PC-9 (cell line): Measurements from ENCODE around the gene GOLGA1. TPM values are rescaled to one million over a fixed set of nuclear protein-coding genes. Genes with fewer than 3 reads are reported as not detected.

Experiments used
- BruUV-seq: library from RNA; stranded (reverse); fragments of 400-500 nt; replicated peaks from 2 replicates; lab custom pipeline; 2021; lab: Mats Ljungman, UMichigan
- CTCF ChIA-PET: fragments of 300-600 bp; sonication (Branson Sonifier 250); formaldehyde crosslinking; loops from one replicate; lab custom pipeline; 2022; ENCODE audit warnings: antibody characterized with exemption; lab: Charles Lee
- POLR2A ChIA-PET: fragments of 300-600 bp; sonication (Branson Sonifier 250); formaldehyde crosslinking; loops from one replicate; lab custom pipeline; 2022; ENCODE audit warnings: antibody characterized with exemption; ENCODE audit not compliant: unreplicated experiment; lab: Charles Lee
- DNase-seq, 2 experiments: peaks; one replicate each; pipeline versions ENCODE4 v3.0.0 to v3.0.0-alpha.2; 2015 to 2022; ENCODE audit warnings: mixed read lengths in 1 of 2
- H2AFZ ChIP-seq: fragments of 200-600 bp; sonication (generic); 2 replicates; pipeline ENCODE4 v1.8.1; 2017; ENCODE audit warnings: antibody characterized with exemption
- H3F3A ChIP-seq: fragments of 200-600 bp; sonication (generic); 2 replicates; pipeline ENCODE4 v1.8.1; 2017; ENCODE audit warnings: antibody characterized with exemption, mild to moderate bottlenecking, low read depth; ENCODE audit not compliant: insufficient read depth
- H3K27ac ChIP-seq: fragments of 200-600 bp; sonication (generic); 2 replicates; pipeline ENCODE4 v1.6.1; 2016; ENCODE audit warnings: mixed run types
- H3K27me3 ChIP-seq: fragments of 200-600 bp; sonication (generic); 2 replicates; pipeline ENCODE4 v1.6.1; 2016; ENCODE audit warnings: low read depth, mixed run types; ENCODE audit not compliant: insufficient read depth
- H3K36me3 ChIP-seq: fragments of 200-600 bp; sonication (generic); 2 replicates; pipeline ENCODE4 v1.6.1; 2016; ENCODE audit warnings: low read depth, mixed run types
- H3K4me1 ChIP-seq: fragments of 200-600 bp; sonication (generic); replicated peaks from 2 replicates; pipeline ENCODE4 v1.6.1; 2016; ENCODE audit warnings: mixed run types; ENCODE audit not compliant: insufficient read depth
- H3K4me2 ChIP-seq: fragments of 200-600 bp; sonication (generic); 2 replicates; pipeline ENCODE4 v1.6.1; 2017; ENCODE audit warnings: mixed run types
- H3K4me3 ChIP-seq: fragments of 200-600 bp; sonication (generic); 2 replicates; pipeline ENCODE4 v1.6.1; 2016; ENCODE audit warnings: mixed run types
- H3K79me2 ChIP-seq: fragments of 200-600 bp; sonication (generic); 2 replicates; pipeline ENCODE4 v1.6.1; 2017; ENCODE audit warnings: low read depth, mixed run types
- H3K9me2 ChIP-seq: fragments of 200-600 bp; sonication (generic); 2 replicates; pipeline ENCODE4 v1.8.1; 2017; ENCODE audit warnings: mild to moderate bottlenecking; ENCODE audit not compliant: insufficient read depth
- H3K9me3 ChIP-seq: fragments of 200-600 bp; sonication (generic); 2 replicates; pipeline ENCODE4 v1.8.1; 2016; ENCODE audit warnings: low read depth; ENCODE audit not compliant: insufficient read depth
- H4K20me1 ChIP-seq: fragments of 200-600 bp; sonication (generic); 2 replicates; pipeline ENCODE4 v1.8.1; 2017; ENCODE audit not compliant: insufficient read depth
- EZH2 ChIP-seq: fragments of 200-600 bp; sonication (generic); IDR thresholded peaks from 2 replicates; pipeline ENCODE4 v1.8.0; 2017; ENCODE audit warnings: antibody characterized with exemption, low read depth
- intact Hi-C: fragments of 100-400 bp; cut with micrococcal nuclease; formaldehyde crosslinking; loops from one replicate; pipeline ENCODE4 v1.10.0; 2022; ENCODE audit not compliant: unreplicated experiment
- total RNA-seq: library from RNA; stranded (reverse); gene quantifications from 2 replicates; pipeline ENCODE4 v1.2.3, GENCODE V29; 2021
- TF ChIP-seq, protein P1 (sequence below): fragments of 200-600 bp; sonication (generic); conservative IDR thresholded peaks from 2 replicates; pipeline ENCODE4 v1.6.1; 2017; ENCODE audit warnings: mixed run types, antibody characterized with exemption, mild to moderate bottlenecking, moderate library complexity

Gene GOLGA1
- total RNA-seq, 1 experiment from 2014 or later: 23.0 TPM

GRCh38 chr9:124886461-124886860, 54.4 kb downstream of the GOLGA1 start:
- H3K4me2 ChIP-seq: no peak overlapping the region
- TF ChIP-seq, protein P1, sequence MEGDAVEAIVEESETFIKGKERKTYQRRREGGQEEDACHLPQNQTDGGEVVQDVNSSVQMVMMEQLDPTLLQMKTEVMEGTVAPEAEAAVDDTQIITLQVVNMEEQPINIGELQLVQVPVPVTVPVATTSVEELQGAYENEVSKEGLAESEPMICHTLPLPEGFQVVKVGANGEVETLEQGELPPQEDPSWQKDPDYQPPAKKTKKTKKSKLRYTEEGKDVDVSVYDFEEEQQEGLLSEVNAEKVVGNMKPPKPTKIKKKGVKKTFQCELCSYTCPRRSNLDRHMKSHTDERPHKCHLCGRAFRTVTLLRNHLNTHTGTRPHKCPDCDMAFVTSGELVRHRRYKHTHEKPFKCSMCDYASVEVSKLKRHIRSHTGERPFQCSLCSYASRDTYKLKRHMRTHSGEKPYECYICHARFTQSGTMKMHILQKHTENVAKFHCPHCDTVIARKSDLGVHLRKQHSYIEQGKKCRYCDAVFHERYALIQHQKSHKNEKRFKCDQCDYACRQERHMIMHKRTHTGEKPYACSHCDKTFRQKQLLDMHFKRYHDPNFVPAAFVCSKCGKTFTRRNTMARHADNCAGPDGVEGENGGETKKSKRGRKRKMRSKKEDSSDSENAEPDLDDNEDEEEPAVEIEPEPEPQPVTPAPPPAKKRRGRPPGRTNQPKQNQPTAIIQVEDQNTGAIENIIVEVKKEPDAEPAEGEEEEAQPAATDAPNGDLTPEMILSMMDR: no peak
- TF ChIP-seq EZH2: no peak
- intact Hi-C loops: no loop called here
- H3K4me3 ChIP-seq: no peak overlapping the region
- no peak overlapping the region for H3K27ac ChIP-seq
- H3K36me3 ChIP-seq: no peaks in the 10 kb centered on the region; the same call in 1 of the 2 replicates
- ChIA-PET CTCF (no interaction called here), POLR2A (no interaction called here)
- BruUV-seq: no TSS peak
- no peaks in the 10 kb centered on the region for H3K9me3 ChIP-seq
- H3K9me2 ChIP-seq: no peaks in the 10 kb centered on the region
- H3K79me2 ChIP-seq: no peaks in the 10 kb centered on the region
- no peak overlapping the region for H2AFZ ChIP-seq
- no peaks in the 10 kb centered on the region for H3K4me1 ChIP-seq
- no peaks in the 10 kb centered on the region for H4K20me1 ChIP-seq
- no peaks in the 10 kb centered on the region for H3K27me3 ChIP-seq
- 0 out of 2 replicates have a peak, but pooled peaks cover 3% of the 10 kb centered on the region for H3F3A ChIP-seq
- no peak for DNase-seq

GRCh38 chr9:124885551-124885950, 55.3 kb downstream of the GOLGA1 start:
- no peak for DNase-seq
- Histone ChIP-seq H3F3A (0 out of 2 replicates have a peak, but pooled peaks cover 3% of the 10 kb centered on the region), H3K9me2 (no peaks in the 10 kb centered on the region), H2AFZ (no peak overlapping the region), H4K20me1 (no peaks in the 10 kb centered on the region), H3K4me1 (no peaks in the 10 kb centered on the region), H3K4me3 (no peak overlapping the region), H3K27me3 (no peaks in the 10 kb centered on the region), H3K9me3 (no peaks in the 10 kb centered on the region), H3K27ac (no peak overlapping the region), H3K79me2 (no peaks in the 10 kb centered on the region), H3K36me3 (no peaks in the 10 kb centered on the region; the same call in 1 of the 2 replicates), H3K4me2 (no peak overlapping the region)
- POLR2A ChIA-PET: no interaction called here
- TF ChIP-seq EZH2: no peak
- TF ChIP-seq, protein P1: no peak
- CTCF ChIA-PET: no interaction called here
- intact Hi-C loops: no loop called here
- BruUV-seq: no TSS peak

DNA sequence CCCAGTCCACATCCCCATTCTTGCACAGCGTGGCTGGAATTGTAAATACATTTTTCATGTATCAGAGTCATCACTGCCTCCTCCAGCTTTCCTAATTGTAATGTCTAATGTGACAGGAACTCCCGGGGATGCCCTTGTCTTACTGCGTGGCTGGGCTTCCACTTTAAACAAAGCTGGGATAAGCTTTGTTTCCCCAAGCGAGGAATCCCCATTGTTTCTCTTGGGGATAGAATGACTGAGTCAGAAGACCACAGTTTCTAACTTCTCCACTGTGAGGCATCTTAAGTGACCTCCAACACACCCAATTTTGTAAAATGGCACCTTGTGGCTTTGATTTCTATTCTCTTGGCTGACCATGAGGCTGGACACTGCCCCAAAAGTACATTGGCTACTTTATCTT, 56.5 kb downstream of the GOLGA1 start:
- Histone ChIP-seq H3K27me3 (no peaks in the 10 kb centered on the region), H3F3A (peaks cover 2% of the 10 kb centered on the region; the same call in 1 of the 2 replicates), H3K4me2 (no peak overlapping the region), H3K79me2 (no peaks in the 10 kb centered on the region), H3K27ac (no peak overlapping the region), H3K4me3 (no peak overlapping the region), H4K20me1 (no peaks in the 10 kb centered on the region), H3K36me3 (no peaks in the 10 kb centered on the region; the same call in 1 of the 2 replicates), H3K9me2 (no peaks in the 10 kb centered on the region), H3K4me1 (no peaks in the 10 kb centered on the region), H3K9me3 (no peaks in the 10 kb centered on the region), H2AFZ (no peak overlapping the region)
- ChIA-PET CTCF (no interaction called here), POLR2A (no interaction called here)
- no peak for DNase-seq
- TF ChIP-seq, protein P1: no peak
- no peak for TF ChIP-seq EZH2
- no TSS peak for BruUV-seq
- intact Hi-C loops: no loop called here
